ENCODE data around the gene CLCNKA.

DNA sequence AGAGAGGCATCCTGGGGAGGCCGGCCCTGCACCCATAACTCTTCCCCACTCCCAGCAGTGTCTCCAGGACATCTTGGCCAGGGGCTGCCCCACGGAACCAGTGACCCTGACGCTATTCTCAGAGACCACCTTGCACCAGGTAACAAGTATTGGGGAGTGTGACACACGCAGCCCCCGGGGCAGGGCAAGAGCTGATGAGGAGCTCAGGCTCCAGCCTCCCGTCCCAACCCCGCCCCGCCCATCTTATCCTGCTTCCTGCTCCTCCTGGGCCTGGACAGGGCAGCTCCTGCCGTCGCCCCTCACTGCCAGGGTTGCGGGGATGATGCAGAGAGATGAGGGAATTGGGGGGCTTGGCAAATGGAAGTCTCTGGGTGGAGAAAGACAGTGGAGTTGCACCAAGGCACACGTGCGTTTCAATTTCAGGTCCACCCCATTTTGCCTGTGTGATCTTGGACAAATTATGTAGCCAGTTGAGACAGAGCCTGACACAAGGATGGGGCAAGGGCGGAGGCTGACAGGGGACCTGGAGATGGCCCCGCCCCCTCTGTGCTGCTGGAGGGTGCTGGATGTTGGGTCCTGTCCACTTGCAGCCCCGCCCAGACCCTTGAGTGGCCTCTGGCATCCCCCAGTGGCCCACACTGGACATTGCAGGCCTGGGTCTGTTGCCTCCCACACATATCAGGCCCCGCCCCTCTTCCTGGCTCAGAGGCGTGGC is 10.7 kb downstream of the CLCNKA start:
- TF ChIP-seq CTCF (IDR thresholded peaks at IDR 0.05; ENCODE audit: low read length) (peak; percentile 76), EZH2 (optimal IDR thresholded peaks at IDR 0.05; ENCODE audit: low read depth, low read length) (no peak), EZH2phosphoT487 (IDR thresholded peaks at IDR 0.05; ENCODE audit: low read length) (no peak)
